Breast epithelium (tissue), 4 donors: ENCODE measurements around the gene ALOX15. TPM values are rescaled to one million over a fixed set of nuclear protein-coding genes. Genes with fewer than 3 reads are reported as not detected.

ENCODE experiments used
- DNase-seq, 2 donors: peaks; one replicate each; pipeline ENCODE4 v3.0.0-alpha.2; 2019; ENCODE audit warnings: low spot score in 2 of 2
- H3K27ac ChIP-seq, 2 donors: fragments of 200-600 bp; sonication (generic) in 1 of 2; one replicate each; pipeline ENCODE4 v1.5.1; 2016 to 2019; ENCODE audit warnings: mild to moderate bottlenecking in 1 of 2
- H3K27me3 ChIP-seq, 2 donors: fragments of 200-600 bp; sonication (generic) in 1 of 2; one replicate each; pipeline versions ENCODE4 v1.5.1 to v1.6.0; 2017 to 2019; ENCODE audit warnings: control low read depth in 1 of 2, mild to moderate bottlenecking in 1 of 2
- H3K36me3 ChIP-seq: fragments of 200-600 bp; one replicate; pipeline ENCODE4 v1.5.1; 2019
- H3K4me1 ChIP-seq, 2 donors: fragments of 200-600 bp; sonication (generic); one replicate each; pipeline ENCODE4 v1.5.1; 2016 to 2019; ENCODE audit warnings: control low read depth in 1 of 2
- H3K4me3 ChIP-seq, 3 donors: fragments of 200-600 bp; sonication (generic); 1 replicate in 2 of 3; 2 replicates in 1 of 3; pipeline ENCODE4 v1.5.1; 2016 to 2019; ENCODE audit warnings: mild to moderate bottlenecking in 3 of 3, moderate library complexity in 2 of 3
- H3K9me3 ChIP-seq, 2 donors: fragments of 200-600 bp; sonication (generic) in 1 of 2; one replicate each; pipeline ENCODE4 v1.5.1; 2016 to 2019; ENCODE audit warnings: control low read depth in 1 of 2
- CTCF ChIP-seq, 3 donors: fragments of 450-650 bp; IDR thresholded peaks; one replicate each; pipeline ENCODE4 v1.5.1; 2016 to 2017; ENCODE audit warnings: antibody characterized with exemption in 3 of 3, mild to moderate bottlenecking in 3 of 3, moderate library complexity in 3 of 3
- POLR2A ChIP-seq: fragments of 450-650 bp; IDR thresholded peaks from one replicate; pipeline ENCODE4 v1.6.1; 2016; ENCODE audit warnings: antibody characterized with exemption, mild to moderate bottlenecking, moderate library complexity
- POLR2AphosphoS5 ChIP-seq, 3 donors: sonication (generic); formaldehyde crosslinking; IDR thresholded peaks; one replicate each; pipeline ENCODE4 v1.6.1; 2017; ENCODE audit warnings: antibody characterized with exemption in 3 of 3
- intact Hi-C: fragments of 100-400 bp; cut with DNase I; formaldehyde crosslinking; loops from one replicate; pipeline ENCODE4 v1.15.1; 2023; ENCODE audit warnings: low total_unique reads
- total RNA-seq, 3 donors: library from RNA; depleted of rRNA; stranded (reverse); fragments of >200 nt; gene quantifications; one replicate each; pipeline ENCODE4 v1.1.0, GENCODE V29; 2016

Gene ALOX15
- total RNA-seq, 3 donors from 2014 or later: 0.98 to 47.9 TPM; not detected in 1

GRCh38 chr17:4672751-4673150, 31.3 kb upstream of the ALOX15 start:
- intact Hi-C loops: no loop called here
- Histone ChIP-seq H3K27me3 (no peaks in the 10 kb centered on the region), H3K9me3 (no peaks in the 10 kb centered on the region), H3K4me1 (no peaks in the 10 kb centered on the region), H3K27ac (no peak overlapping the region), H3K4me3 (no peak overlapping the region), H3K36me3 (peaks cover 9% of the 10 kb centered on the region)
- no peak for TF ChIP-seq POLR2AphosphoS5 (IDR thresholded peaks at IDR 0.05)
- no peak for TF ChIP-seq CTCF (IDR thresholded peaks at IDR 0.05)
- TF ChIP-seq POLR2A: no peak
- no peak for DNase-seq

- peaks cover 9% of the 10 kb centered on the region for H3K36me3 ChIP-seq
- no peaks in the 10 kb centered on the region for H3K27me3 ChIP-seq
- no peak overlapping the region for H3K27ac ChIP-seq
- intact Hi-C loops: no loop called here
- no peaks in the 10 kb centered on the region for H3K4me1 ChIP-seq
- no peak for DNase-seq
- TF ChIP-seq POLR2A (no peak), POLR2AphosphoS5 (IDR thresholded peaks at IDR 0.05) (no peak)
- H3K4me3 ChIP-seq: no peak overlapping the region
- no peaks in the 10 kb centered on the region for H3K9me3 ChIP-seq
Observed at GRCh38 chr17:4672055-4672630, 30.7 kb upstream of the ALOX15 start.

GRCh38 chr17:4667166-4667565, 25.7 kb upstream of the ALOX15 start:
- Histone ChIP-seq H3K27ac (no peak overlapping the region), H3K36me3 (no peaks in the 10 kb centered on the region), H3K4me1 (no peaks in the 10 kb centered on the region), H3K4me3 (no peak overlapping the region), H3K9me3 (no peaks in the 10 kb centered on the region), H3K27me3 (no peaks in the 10 kb centered on the region)
- intact Hi-C loops: loop anchor here (10.0 kb wide), 1 partner anchor 812 kb away; no protein-coding TSS in a partner anchor
- TF ChIP-seq POLR2A: no peak
- no peak for TF ChIP-seq POLR2AphosphoS5 (IDR thresholded peaks at IDR 0.05)
- TF ChIP-seq CTCF (IDR thresholded peaks at IDR 0.05): no peak
- no peak for DNase-seq

GRCh38 chr17:4666296-4666695, 24.8 kb upstream of the ALOX15 start:
- H3K4me3 ChIP-seq: no peak overlapping the region
- intact Hi-C loops: loop anchor here (10.0 kb wide), 1 partner anchor 811 kb away; no protein-coding TSS in a partner anchor
- no peaks in the 10 kb centered on the region for H3K36me3 ChIP-seq
- DNase-seq: no peak
- no peaks in the 10 kb centered on the region for H3K9me3 ChIP-seq
- no peak overlapping the region for H3K27ac ChIP-seq
- no peaks in the 10 kb centered on the region for H3K4me1 ChIP-seq
- H3K27me3 ChIP-seq: no peaks in the 10 kb centered on the region
- no peak for TF ChIP-seq POLR2A
- no peak for TF ChIP-seq CTCF (IDR thresholded peaks at IDR 0.05)
- TF ChIP-seq POLR2AphosphoS5 (IDR thresholded peaks at IDR 0.05): no peak

- no peaks in the 10 kb centered on the region for H3K4me1 ChIP-seq
- no peaks in the 10 kb centered on the region for H3K36me3 ChIP-seq
- H3K9me3 ChIP-seq: no peaks in the 10 kb centered on the region
- no peak for TF ChIP-seq POLR2A
- no peak for TF ChIP-seq CTCF (IDR thresholded peaks at IDR 0.05)
- no peak for TF ChIP-seq POLR2AphosphoS5 (IDR thresholded peaks at IDR 0.05)
- DNase-seq: peak in 1 of 2 donors; percentile 25
- no peak overlapping the region for H3K4me3 ChIP-seq
- intact Hi-C loops: loop anchor here (10.0 kb wide), 1 partner anchor 810 kb away; no protein-coding TSS in a partner anchor
- peak overlapping the region in 1 of 2 donors; percentile 29 for H3K27ac ChIP-seq
- no peaks in the 10 kb centered on the region for H3K27me3 ChIP-seq
Observed at GRCh38 chr17:4665027-4665426, 23.5 kb upstream of the ALOX15 start.
